Activated CD4-positive, alpha-beta T cell treated with anti-CD3 and anti-CD28 coated beads for 4 hours (primary cell): ENCODE measurements around the gene TEX26.

Experiments used
- DNase-seq, 2 donors: peaks; one replicate each; pipeline ENCODE4 v3.0.0-alpha.2; 2020

The TEX26 gene

GRCh38 chr13:31015199-31015598 is 82.7 kb downstream of the TEX26 start:
- DNase-seq = no peak

GRCh38 chr13:31016342-31017325 is 84.2 kb downstream of the TEX26 start:
- no peak for DNase-seq

- DNase-seq = no peak
Observed at GRCh38 chr13:31018511-31018910, 86.1 kb downstream of the TEX26 start.

GRCh38 chr13:31020996-31021395 is 88.5 kb downstream of the TEX26 start:
- no peak for DNase-seq

- no peak for DNase-seq
Observed at GRCh38 chr13:31022288-31022895, 89.9 kb downstream of the TEX26 start.

GRCh38 chr13:31022928-31023530 is 90.6 kb downstream of the TEX26 start:
- no peak for DNase-seq
